NCI-H460 (cell line): ENCODE results near the gene TAB3. TPM values are rescaled to one million over a fixed set of nuclear protein-coding genes. Genes with fewer than 3 reads are reported as not detected.
A peak's percentile ranks its signal among the peaks of the same experiment; 100 is the strongest.

Source experiments
- DNase-seq: peaks from one replicate; pipeline ENCODE4 v3.0.0-alpha.2; 2016; ENCODE audit warnings: low read depth; ENCODE audit errors: extremely low read depth
- total RNA-seq: library from RNA; depleted of rRNA; stranded (reverse); fragments of >200 nt; shearing (Covaris generic); gene quantifications from 2 replicates; pipeline ENCODE4 v1.2.3, GENCODE V29; 2014

The TAB3 gene
- total RNA-seq, 1 experiment from 2014 or later = 17.3 TPM

- no peak for DNase-seq
Measured at GRCh38 chrX:30887721-30888120, 1.3 kb downstream of the TAB3 start.

DNA sequence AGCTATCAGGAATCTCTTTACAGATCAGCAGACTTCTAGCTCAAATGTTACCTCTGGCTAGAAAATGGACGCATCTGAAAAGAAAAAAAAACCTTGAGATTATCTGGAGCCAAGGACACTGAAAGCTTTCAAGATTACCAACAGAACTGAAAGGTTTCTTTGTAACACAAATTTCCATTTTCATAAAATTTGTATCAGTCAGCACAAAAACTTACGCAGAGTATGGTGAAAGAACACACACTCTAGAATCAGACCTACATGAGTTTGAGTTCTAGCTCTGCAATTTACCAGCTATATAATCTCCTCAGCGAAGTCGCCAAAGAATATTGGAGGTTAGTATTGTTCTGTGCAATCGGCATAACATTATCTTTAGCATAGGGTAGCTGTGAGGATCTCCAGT lies 1.8 kb downstream of the TAB3 start:
- no peak for DNase-seq

GRCh38 chrX:30885136-30885535 lies 3.9 kb downstream of the TAB3 start:
- no peak for DNase-seq

GRCh38 chrX:30883138-30883537 lies 5.9 kb downstream of the TAB3 start:
- no peak for DNase-seq

DNA sequence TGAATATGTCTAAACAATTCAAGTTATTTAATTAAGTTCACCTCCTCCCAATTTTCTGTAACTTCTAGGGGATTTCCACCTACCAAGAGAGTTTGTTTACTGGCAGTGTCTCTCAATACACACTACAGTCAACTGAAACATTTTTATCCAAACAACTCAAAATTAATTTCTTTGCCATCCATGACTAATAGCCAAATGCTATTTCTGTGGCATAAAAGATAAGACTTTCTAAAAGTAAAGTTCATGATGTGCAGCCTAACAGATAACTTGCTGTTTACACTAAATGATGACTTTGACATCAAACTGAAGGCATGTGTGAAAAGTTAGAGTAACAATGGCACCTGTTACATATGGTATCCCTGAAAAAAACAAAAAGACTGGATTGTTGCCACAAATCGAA lies 7.3 kb downstream of the TAB3 start:
- DNase-seq = no peak

GRCh38 chrX:30881390-30881789 lies 7.7 kb downstream of the TAB3 start:
- no peak for DNase-seq

DNA sequence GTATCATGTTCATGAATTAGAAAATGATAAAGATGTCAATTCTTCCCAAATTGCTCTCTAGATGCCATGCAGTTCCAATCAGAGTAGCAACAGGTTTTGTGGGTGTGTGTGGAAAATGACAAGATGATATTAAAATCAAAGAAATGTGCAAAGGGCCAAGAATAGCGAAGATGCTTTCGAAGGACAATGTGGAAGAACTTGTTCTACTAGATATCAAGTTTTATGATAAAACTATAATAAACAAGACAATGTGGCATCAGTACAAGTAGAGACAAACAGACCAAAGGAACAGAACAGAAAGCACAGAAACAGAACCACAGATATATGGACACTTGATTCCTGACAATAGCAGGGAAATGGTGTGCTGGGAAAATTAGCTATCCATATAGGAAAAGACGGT lies 9.0 kb downstream of the TAB3 start:
- DNase-seq = no peak

- DNase-seq = no peak
Measured at GRCh38 chrX:30876367-30876766, 12.7 kb downstream of the TAB3 start.

GRCh38 chrX:30875957-30876356 lies 13.1 kb downstream of the TAB3 start:
- DNase-seq = no peak

DNA sequence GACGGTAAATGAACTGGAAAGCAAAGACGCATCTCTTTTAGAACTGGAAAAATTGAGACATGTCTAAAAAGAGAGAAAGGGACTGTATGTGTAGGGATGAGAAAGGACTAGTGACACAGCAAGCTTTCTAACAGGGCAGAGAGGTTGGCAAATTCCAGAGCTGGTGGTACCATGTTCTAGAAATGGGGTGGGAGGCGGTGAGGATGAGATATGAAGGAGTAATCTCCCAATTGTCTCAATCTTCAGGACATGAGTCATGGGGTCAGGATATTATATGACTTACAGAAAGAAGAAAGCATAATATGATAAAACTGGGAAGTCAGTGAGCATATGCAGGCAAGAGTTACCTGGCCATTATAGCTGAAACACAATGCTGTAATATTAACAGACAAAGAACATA lies 14.2 kb downstream of the TAB3 start:
- no peak for DNase-seq

GRCh38 chrX:30870572-30870971 lies 18.5 kb downstream of the TAB3 start:
- no peak for DNase-seq

DNA sequence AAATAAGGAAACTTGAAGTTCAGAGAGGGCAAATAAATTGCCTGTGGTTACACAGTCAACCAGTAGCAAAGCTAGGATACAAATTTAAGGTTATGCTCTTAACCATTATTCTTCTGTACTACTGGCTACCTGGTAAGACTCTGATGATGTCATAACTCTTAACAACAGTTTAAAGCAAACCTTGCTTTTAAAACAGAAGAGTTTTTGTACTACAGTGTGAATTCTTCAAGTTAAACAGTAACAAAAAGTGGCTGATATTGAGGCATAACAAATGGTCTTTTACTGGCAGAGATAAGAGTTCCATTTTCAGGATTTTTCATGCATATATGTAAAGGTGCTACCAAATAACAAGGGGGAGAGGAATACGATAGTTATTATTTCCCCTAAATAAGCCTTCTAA lies 23.4 kb downstream of the TAB3 start:
- no peak for DNase-seq

DNA sequence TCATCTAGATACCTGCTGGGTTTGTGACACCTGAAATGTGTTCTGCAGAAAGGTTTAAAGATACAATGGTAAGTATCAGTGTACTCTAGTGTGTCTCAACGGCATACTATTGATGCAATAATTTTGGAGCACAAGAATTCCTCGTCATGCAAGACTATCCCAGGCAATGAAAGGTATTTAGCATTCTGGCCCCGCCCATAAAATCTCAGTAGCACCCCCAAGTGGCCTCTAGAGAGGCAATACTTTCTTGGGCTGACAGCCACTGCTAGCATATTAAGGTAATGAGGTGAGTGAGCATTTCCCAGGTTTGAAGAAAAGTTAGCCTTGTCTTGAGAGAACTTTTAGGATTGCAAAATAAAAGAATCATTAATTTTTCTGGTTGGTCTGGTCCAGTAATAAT lies 24.0 kb downstream of the TAB3 start:
- DNase-seq = peak; percentile 33

DNA sequence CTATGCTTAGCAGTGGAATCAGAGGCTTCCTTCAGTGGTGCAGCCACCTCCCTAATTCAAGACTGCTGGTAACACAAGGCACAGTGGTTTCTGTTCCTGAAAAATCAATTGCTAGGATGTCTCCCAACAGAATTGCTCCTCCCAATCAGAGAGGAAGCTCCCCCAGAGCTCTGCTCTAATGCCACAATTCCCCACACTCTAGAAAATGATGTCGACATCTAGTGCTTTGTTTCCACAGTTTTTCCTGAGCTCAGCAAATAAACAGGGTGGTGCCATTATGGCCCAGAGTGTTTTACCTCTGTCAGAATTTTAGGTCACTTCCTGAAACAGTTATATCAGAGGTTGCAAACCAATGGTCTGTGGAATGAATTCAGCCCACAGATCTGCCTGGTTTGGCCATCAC lies 24.7 kb downstream of the TAB3 start:
- DNase-seq = no peak

- no peak for DNase-seq
Measured at GRCh38 chrX:30863974-30864373, 25.1 kb downstream of the TAB3 start.

DNA sequence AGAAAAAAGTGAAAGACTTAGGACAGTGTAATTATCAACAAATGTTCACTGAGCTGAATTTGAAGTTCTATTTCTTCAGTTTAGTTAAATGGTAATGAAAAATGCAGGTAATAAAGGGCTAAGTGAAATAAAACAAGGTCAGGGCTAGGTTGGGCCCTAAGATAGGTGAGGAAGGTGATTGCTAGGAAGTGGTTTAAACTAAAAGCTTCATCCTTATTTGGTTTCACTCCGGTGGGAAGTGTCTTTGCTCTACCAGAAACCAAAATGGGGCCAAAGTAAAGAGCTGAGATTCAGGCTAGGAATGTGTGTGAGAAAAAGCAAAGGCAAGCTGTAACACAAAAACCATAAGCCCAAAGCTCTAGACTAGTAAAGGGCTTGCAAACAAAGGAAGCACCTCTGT lies 31.0 kb downstream of the TAB3 start:
- no peak for DNase-seq

GRCh38 chrX:30851449-30851848 lies 37.6 kb downstream of the TAB3 start:
- no peak for DNase-seq

- no peak for DNase-seq
Measured at GRCh38 chrX:30835373-30835772, 53.7 kb downstream of the TAB3 start.

DNA sequence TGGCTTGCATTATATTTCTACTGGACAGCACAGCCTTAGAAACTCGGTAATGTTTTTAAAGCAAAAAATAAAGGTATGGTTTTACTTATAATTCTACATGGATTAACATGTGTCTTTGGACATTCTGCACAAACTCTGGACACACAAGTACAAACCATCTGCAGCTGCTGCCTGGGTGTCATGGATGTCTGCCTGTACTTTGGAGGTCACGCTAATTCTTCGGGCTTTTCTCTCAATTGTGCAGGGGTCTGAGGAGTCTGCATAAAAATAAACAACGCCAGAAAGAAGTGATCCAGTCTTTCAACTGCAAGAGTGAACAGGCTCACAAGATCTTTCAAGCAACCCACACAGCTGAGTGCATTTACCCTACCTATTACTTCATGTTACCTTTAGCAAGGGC lies 55.2 kb downstream of the TAB3 start:
- no peak for DNase-seq

GRCh38 chrX:30831082-30831481 lies 58.0 kb downstream of the TAB3 start:
- no peak for DNase-seq

GRCh38 chrX:30830326-30830943 lies 58.6 kb downstream of the TAB3 start:
- DNase-seq = no peak

- no peak for DNase-seq
Measured at GRCh38 chrX:30824275-30824674, 64.8 kb downstream of the TAB3 start.

- DNase-seq = no peak
Measured at GRCh38 chrX:30822764-30823163, 66.3 kb downstream of the TAB3 start.
